Calu3 (cell line): Measurements from ENCODE around the gene ERC2. TPM values are rescaled to one million over a fixed set of nuclear protein-coding genes. Genes with fewer than 3 reads are reported as not detected.

Experiments used
- BruUV-seq: library from RNA; stranded (reverse); fragments of 400-500 nt; replicated peaks from 2 replicates; lab custom pipeline; 2021; lab: Mats Ljungman, UMichigan
- CTCF ChIA-PET: fragments of 300-600 bp; sonication (Branson Sonifier 250); formaldehyde crosslinking; loops from one replicate; lab custom pipeline; 2022; ENCODE audit warnings: antibody characterized with exemption; lab: Charles Lee
- DNase-seq: peaks from one replicate; pipeline ENCODE4 v3.0.0; 2022
- H3K27ac Mint-ChIP-seq: one replicate; pipeline ENCODE4 v1.8.0; 2022; ENCODE audit warnings: mixed read lengths; ENCODE audit not compliant: unreplicated experiment
- H3K27me3 Mint-ChIP-seq: one replicate; pipeline ENCODE4 v1.8.0; 2022; ENCODE audit warnings: mixed read lengths; ENCODE audit not compliant: unreplicated experiment
- H3K36me3 Mint-ChIP-seq: one replicate; pipeline ENCODE4 v1.8.0; 2022; ENCODE audit warnings: mild to moderate bottlenecking, moderate library complexity, mixed read lengths; ENCODE audit not compliant: insufficient read depth, unreplicated experiment
- H3K4me1 Mint-ChIP-seq: one replicate; pipeline ENCODE4 v1.8.0; 2022; ENCODE audit warnings: mild to moderate bottlenecking, low read depth, mixed read lengths; ENCODE audit not compliant: unreplicated experiment
- H3K4me3 Mint-ChIP-seq: one replicate; pipeline ENCODE4 v1.8.0; 2022; ENCODE audit warnings: mild to moderate bottlenecking, low read depth, moderate library complexity, mixed read lengths; ENCODE audit not compliant: unreplicated experiment
- H3K9me3 Mint-ChIP-seq: one replicate; pipeline ENCODE4 v1.8.0; 2022; ENCODE audit warnings: low read depth, mixed read lengths; ENCODE audit not compliant: unreplicated experiment
- CTCF ChIP-seq: fragments of 200-600 bp; IDR thresholded peaks from one replicate; pipeline ENCODE4 v1.8.0; 2022; ENCODE audit warnings: antibody characterized with exemption; ENCODE audit not compliant: unreplicated experiment
- intact Hi-C: fragments of 100-400 bp; cut with micrococcal nuclease; formaldehyde crosslinking; loops from one replicate; pipeline ENCODE4 v1.10.0; 2022; ENCODE audit not compliant: unreplicated experiment
- total RNA-seq: library from RNA; stranded (reverse); gene quantifications from 2 replicates; pipeline ENCODE4 v1.2.3, GENCODE V29; 2022

Gene ERC2
- total RNA-seq, 1 experiment from 2014 or later = 0.73 TPM

DNA sequence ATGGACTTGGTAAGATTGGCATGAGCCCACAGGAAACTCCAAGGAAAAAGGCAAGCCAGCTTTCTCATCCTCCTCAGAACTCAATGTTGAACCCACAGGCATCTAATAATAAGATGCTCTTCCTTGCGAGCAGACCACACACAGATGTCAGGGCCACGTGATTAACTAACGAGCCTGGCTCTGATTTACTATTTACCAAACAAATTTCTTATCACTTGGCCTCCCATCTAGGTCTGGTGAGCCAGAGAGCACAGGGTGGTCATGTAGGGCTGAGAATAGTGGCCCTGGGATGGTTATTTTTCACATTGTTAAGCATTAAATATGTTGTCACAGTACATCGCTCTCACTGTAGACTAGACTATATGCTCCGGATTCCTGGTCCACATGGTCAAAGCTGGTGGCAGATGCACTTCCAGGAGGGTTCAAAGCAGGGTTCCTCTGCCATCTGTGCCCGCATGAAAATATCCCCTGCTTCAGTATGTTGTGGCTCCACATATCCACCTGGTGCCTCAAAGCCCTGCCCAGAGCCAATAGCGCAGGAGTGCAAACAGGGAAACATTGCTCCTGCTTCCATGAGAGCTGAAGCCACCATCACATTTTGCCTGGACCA, 508.7 kb downstream of the ERC2 start:
- Mint-ChIP-seq H3K27ac (no peak overlapping the region), H3K27me3 (peaks cover 9% of the 10 kb centered on the region)

DNA sequence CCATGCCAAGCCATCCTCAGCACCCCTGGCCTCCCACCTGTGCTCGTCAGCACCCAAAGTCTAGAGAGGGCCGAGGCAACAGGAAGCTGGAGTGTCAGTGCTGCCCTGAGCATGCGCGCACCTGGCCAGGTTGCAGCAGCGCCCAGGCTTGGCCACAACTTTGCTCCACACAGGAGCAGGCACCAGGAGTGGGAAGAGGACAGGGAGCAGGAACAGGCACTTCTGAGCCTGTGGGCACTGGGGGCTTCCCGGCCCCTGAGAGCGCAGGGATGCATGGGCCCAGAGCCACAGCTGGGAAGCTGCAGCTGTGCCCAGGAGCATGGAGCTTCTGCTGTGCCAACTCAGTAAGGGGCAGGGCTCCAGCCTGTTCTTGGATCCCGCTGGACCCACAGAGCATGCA, 509.7 kb downstream of the ERC2 start:
- Mint-ChIP-seq H3K27ac (no peak overlapping the region), H3K36me3 (no peaks in the 10 kb centered on the region), H3K4me1 (no peaks in the 10 kb centered on the region), H3K9me3 (peaks cover 5% of the 10 kb centered on the region), H3K4me3 (no peak overlapping the region), H3K27me3 (peaks cover 9% of the 10 kb centered on the region)
- DNase-seq = no peak
- BruUV-seq = no TSS peak
- CTCF ChIA-PET = no interaction called here
- intact Hi-C loops = no loop called here
- no peak for TF ChIP-seq CTCF

More for the DNA sequence above, 508.7 kb downstream of the ERC2 start:
- no peaks in the 10 kb centered on the region for H3K36me3 Mint-ChIP-seq
- no peak overlapping the region for H3K4me3 Mint-ChIP-seq
- TF ChIP-seq CTCF = no peak
- intact Hi-C loops = no loop called here
- CTCF ChIA-PET = no interaction called here
- no peaks in the 10 kb centered on the region for H3K4me1 Mint-ChIP-seq
- no peak for DNase-seq
- H3K9me3 Mint-ChIP-seq = peaks cover 5% of the 10 kb centered on the region
- no TSS peak for BruUV-seq

GRCh38 chr3:55955891-55956477, 512.3 kb downstream of the ERC2 start:
- H3K36me3 Mint-ChIP-seq = no peaks in the 10 kb centered on the region
- no peaks in the 10 kb centered on the region for H3K4me1 Mint-ChIP-seq
- CTCF ChIA-PET = no interaction called here
- no peak overlapping the region for H3K4me3 Mint-ChIP-seq
- no TSS peak for BruUV-seq
- intact Hi-C loops = no loop called here
- H3K9me3 Mint-ChIP-seq = peaks cover 3% of the 10 kb centered on the region
- TF ChIP-seq CTCF = no peak
- DNase-seq = no peak
- peaks cover 9% of the 10 kb centered on the region for H3K27me3 Mint-ChIP-seq
- no peak overlapping the region for H3K27ac Mint-ChIP-seq

DNA sequence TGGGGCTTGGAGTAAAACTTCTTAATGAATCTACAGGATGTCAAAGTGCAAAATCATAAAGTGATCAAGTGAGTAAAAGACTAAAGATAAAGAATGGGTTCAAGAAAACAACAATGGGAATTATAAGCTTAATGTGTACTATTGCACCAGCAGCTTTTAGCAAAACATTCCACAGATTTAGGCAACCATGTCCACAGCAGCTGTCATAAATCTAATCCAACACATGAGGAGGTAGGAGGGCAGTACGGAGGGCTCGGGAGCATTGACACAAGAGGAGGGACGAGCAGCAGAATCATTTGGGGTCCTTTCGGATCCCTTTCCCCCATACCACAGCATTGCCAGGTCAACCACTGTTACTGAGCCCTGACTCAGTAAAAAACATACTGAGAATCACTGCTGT, 516.9 kb downstream of the ERC2 start:
- no peaks in the 10 kb centered on the region for H3K27me3 Mint-ChIP-seq
- H3K4me3 Mint-ChIP-seq = no peak overlapping the region
- BruUV-seq = no TSS peak
- H3K27ac Mint-ChIP-seq = no peak overlapping the region
- no peaks in the 10 kb centered on the region for H3K4me1 Mint-ChIP-seq
- CTCF ChIA-PET = interaction anchor here (0.7 kb wide), 1 partner anchor 309 kb away, joined by 3 read pairs; no protein-coding TSS in a partner anchor
- H3K9me3 Mint-ChIP-seq = peaks cover 2% of the 10 kb centered on the region
- no peaks in the 10 kb centered on the region for H3K36me3 Mint-ChIP-seq
- no peak for TF ChIP-seq CTCF
- intact Hi-C loops = no loop called here
- no peak for DNase-seq
